ACHN (cell line): ENCODE measurements around the gene COX8C.
"Not testable (repeated sequence)": the region's sequence is repeated elsewhere in the genome, so short reads cannot be mapped to it uniquely, and the experiment has no call there.

Experiments used
- DNase-seq: peaks from one replicate; pipeline ENCODE4 v3.0.0-alpha.2; 2015
- in situ Hi-C: cut with HindIII; loops from 2 replicates; pipeline ENCODE4 v1.10.0; 2017; ENCODE audit warnings: low sequenced_read_pairs, low pct_ligation_motif_present, low pct_unique_long_range_greater_than_20kb

Gene COX8C

DNA sequence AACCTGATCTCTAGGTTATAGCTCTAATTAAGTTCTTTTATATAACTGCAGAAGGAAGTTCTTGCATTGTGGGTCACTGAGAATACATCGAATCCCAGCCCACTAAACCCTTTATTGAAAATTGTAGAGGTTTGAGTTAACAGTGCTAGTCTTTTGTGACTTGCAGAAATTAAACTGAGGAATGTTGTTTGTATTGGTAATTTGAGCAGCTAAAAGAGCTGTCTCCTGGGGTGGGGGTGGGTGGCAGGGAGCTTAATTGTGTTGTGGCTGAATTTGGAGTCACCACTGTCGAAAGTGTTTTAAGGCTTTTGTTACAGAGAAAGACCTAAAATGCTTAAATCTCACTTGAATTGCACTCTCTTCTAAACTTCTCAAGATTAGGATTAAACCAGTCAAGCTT is 3.2 kb upstream of the COX8C start:
- DNase-seq, result no peak
- in situ Hi-C loops, result no loop called here

DNA sequence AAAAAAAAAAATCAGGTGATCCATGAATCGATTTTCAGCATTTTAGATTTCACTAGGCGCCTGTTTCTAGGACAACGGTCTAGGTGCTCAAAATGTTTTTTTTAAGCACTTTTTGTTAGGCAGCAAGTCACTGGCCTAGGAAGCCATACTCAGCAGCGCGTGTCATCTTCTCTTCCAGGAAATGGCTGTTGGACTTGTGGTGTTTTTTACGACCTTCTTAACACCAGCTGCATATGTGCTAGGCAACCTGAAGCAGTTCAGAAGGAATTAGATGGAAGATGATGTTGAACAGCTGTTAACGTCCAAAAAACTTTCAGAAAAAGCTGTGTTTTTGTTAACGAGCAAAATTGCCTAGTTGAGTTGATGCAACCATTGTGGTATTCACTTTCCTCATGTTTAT is 868 bp downstream of the COX8C start:
- no peak for DNase-seq
- in situ Hi-C loops, result no loop called here

DNA sequence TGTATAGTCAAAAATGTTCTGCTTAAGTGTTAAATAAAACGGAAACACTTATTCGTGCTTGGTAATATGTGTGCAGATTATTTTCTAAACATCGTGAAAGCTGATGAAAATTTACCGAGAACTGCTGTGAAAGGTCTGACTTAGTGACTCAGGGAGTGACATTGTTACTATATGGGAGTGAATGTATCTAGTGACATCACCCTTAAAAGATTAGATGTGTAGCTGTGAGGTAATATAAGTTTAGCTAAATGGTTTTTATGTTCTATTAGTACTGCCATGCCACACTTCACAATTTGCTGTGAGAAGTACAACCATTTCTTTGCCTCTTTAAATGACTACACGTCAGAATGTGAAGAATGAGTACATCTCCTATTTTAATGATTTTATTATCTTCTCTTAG is 1.3 kb downstream of the COX8C start:
- in situ Hi-C loops, result no loop called here
- DNase-seq, result no peak

DNA sequence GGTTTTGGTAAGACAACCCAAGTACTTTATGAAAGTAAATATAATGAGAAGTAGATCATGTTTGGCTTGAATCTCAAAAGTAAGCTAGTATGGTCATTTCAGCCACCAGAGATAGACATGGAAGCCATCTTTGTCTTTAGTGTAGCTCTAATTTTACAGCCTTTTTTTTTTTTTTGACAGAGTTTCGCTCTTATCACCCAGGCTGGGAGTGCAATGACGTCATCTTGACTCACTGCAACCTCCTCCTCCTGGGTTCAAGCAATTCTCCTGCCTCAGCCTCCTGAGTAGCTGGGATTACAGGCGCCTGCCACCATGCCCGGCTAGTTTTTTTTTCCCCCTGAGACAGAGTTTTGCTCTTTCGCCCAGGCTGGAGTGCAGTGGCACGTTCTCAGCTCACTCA is 7.9 kb downstream of the COX8C start:
- DNase-seq, in situ Hi-C loops: not testable (repeated sequence)

- in situ Hi-C loops, result no loop called here
- no peak for DNase-seq
Observed at GRCh38 chr14:93368996-93369712, 22.2 kb downstream of the COX8C start.

DNA sequence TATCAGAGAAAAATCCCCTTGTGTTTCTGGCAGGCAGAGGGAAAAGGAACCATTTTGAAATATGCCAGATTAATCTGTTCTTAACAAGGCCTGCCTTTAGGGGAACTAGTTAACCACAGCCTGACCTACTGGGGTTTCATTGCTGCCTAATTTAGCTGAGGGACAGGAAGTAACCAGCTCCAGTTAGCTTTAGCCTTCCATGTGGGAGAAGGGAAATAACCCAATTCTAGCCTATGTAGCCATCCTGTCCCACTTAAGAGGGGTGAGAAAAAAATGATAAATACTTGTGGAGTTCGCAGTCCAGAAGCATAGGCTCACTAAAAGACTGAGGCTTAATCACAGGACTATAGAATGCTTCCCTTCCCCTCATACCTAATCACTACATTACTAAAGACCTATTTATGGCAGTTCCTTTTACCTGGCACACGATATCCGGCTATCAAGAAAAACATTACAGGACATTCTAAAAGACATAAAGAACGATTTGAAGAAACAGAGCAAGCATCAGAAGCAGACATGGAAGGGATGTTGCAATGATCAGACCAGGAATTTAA is 22.8 kb downstream of the COX8C start:
- DNase-seq, result no peak

GRCh38 chr14:93375673-93376156 is 28.7 kb downstream of the COX8C start:
- in situ Hi-C loops, result no loop called here

More for the DNA sequence above, 22.8 kb downstream of the COX8C start:
- in situ Hi-C loops, result no loop called here

DNA sequence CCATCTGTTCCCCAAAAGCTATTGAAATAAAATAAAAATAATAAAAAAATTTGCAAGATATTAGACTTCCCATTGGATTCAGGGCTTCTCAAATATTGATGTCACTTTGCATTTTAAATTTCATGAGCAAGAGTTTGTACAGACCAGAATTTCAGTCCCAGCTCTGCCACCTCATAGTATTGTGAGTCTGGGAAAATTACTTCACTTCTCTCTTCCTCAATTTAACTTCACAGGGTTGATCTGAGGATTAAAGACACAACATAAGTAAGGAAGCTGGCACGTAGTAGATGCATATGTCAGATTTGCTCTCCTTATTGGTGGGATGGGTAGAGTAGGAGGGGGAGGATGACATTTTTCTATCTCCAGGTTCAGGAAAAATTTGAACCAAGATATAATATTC is 32.8 kb downstream of the COX8C start:
- DNase-seq, result no peak
- in situ Hi-C loops, result no loop called here

More at GRCh38 chr14:93375673-93376156, 28.7 kb downstream of the COX8C start:
- no peak for DNase-seq

- in situ Hi-C loops, result no loop called here
- no peak for DNase-seq
Observed at GRCh38 chr14:93381644-93382043, 34.7 kb downstream of the COX8C start.

DNA sequence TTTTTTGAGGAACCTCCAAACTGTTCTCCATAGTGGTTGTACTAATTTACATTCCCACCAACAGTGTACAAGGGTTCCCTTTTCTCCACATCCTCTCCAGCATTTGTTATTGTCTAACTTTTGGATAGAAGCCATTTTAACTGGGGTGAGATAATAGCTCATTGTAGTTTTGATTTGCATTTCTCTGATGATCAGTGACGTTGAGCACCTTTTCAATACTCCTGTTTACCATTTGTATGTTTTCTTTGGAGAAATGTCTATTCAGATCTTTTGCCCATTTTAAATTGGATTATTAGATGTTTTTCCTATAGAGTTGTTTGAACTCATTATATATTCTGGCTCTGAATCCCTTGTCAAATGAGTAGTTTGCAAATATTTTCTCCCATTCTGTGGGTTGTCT is 37.3 kb downstream of the COX8C start:
- DNase-seq, in situ Hi-C loops: not testable (repeated sequence)

- in situ Hi-C loops, result no loop called here
- no peak for DNase-seq
Observed at GRCh38 chr14:93395231-93395630, 48.2 kb downstream of the COX8C start.

- no peak for DNase-seq
- in situ Hi-C loops, result no loop called here
Observed at GRCh38 chr14:93396456-93396855, 49.5 kb downstream of the COX8C start.
